DOHH2 (cell line): Measurements from ENCODE around the gene RFX4.

Experiments used
- H3F3A ChIP-seq: fragments of 200-600 bp; sonication (generic), shearing (Covaris generic); 2 replicates; pipeline ENCODE4 v1.6.0; 2016; ENCODE audit warnings: antibody characterized with exemption, mild to moderate bottlenecking; ENCODE audit not compliant: control insufficient read depth, insufficient read depth
- H3K27ac ChIP-seq: fragments of 200-600 bp; sonication (generic); 2 replicates; pipeline ENCODE4 v1.5.1; 2014; ENCODE audit warnings: low read depth, mild to moderate bottlenecking, low read length, moderate library complexity
- H3K27me3 ChIP-seq: fragments of 200-600 bp; sonication (generic); 2 replicates; pipeline ENCODE4 v1.6.1; 2014; ENCODE audit warnings: mild to moderate bottlenecking, low read length, mixed read lengths; ENCODE audit not compliant: control insufficient read depth
- H3K36me3 ChIP-seq: fragments of 200-600 bp; sonication (generic); 2 replicates; pipeline ENCODE4 v1.6.1; 2014; ENCODE audit warnings: mild to moderate bottlenecking, low read length, moderate library complexity, mixed read lengths; ENCODE audit not compliant: control insufficient read depth
- H3K4me1 ChIP-seq: fragments of 200-600 bp; sonication (generic); 2 replicates; pipeline ENCODE4 v1.6.1; 2014; ENCODE audit warnings: mild to moderate bottlenecking, low read length, mixed read lengths; ENCODE audit not compliant: control insufficient read depth
- H3K4me2 ChIP-seq: fragments of 200-600 bp; sonication (generic); 2 replicates; pipeline ENCODE4 v1.6.0; 2014; ENCODE audit warnings: mild to moderate bottlenecking, low read length, moderate library complexity
- H3K4me3 ChIP-seq: fragments of 200-600 bp; sonication (generic); 2 replicates; pipeline ENCODE4 v1.5.1; 2014; ENCODE audit warnings: mild to moderate bottlenecking, low read length, mixed read lengths
- H3K79me2 ChIP-seq: fragments of 200-600 bp; sonication (generic); 2 replicates; pipeline ENCODE4 v1.6.1; 2014; ENCODE audit warnings: mild to moderate bottlenecking, low read length, mixed read lengths; ENCODE audit not compliant: control insufficient read depth
- H3K9me2 ChIP-seq: fragments of 200-600 bp; sonication (generic); replicated peaks from 2 replicates; pipeline ENCODE4 v1.6.1; 2014; ENCODE audit warnings: mild to moderate bottlenecking, low read length, mixed read lengths; ENCODE audit not compliant: control insufficient read depth
- H3K9me3 ChIP-seq: fragments of 200-600 bp; sonication (generic); 2 replicates; pipeline ENCODE4 v1.6.1; 2014; ENCODE audit warnings: antibody characterized with exemption, low read length, mixed read lengths; ENCODE audit not compliant: control insufficient read depth, insufficient read depth
- H4K20me1 ChIP-seq: fragments of 200-600 bp; sonication (generic); 2 replicates; pipeline ENCODE4 v1.6.0; 2014; ENCODE audit warnings: low read depth, mild to moderate bottlenecking, antibody characterized with exemption, low read length, moderate library complexity; ENCODE audit not compliant: control insufficient read depth, insufficient read depth
- EZH2phosphoT487 ChIP-seq: fragments of 200-600 bp; sonication (generic); IDR thresholded peaks from 2 replicates; pipeline ENCODE4 v1.6.1; 2017; ENCODE audit warnings: borderline replicate concordance, mild to moderate bottlenecking, antibody characterized with exemption, low read length, moderate library complexity, mixed read lengths
- TF ChIP-seq, protein P1 (sequence below): fragments of 200-600 bp; sonication (generic); IDR thresholded peaks from one replicate; pipeline ENCODE4 v1.5.1; 2014; ENCODE audit warnings: antibody characterized with exemption, mild to moderate bottlenecking, low read depth, low read length; ENCODE audit not compliant: poor library complexity, severe bottlenecking

Gene RFX4

GRCh38 chr12:106760184-106760531 is 177.4 kb downstream of the RFX4 start:
- Histone ChIP-seq H3K9me2 (no peaks in the 10 kb centered on the region), H3K36me3 (no peaks in the 10 kb centered on the region), H4K20me1 (no peaks in the 10 kb centered on the region), H3K79me2 (peaks cover 8% of the 10 kb centered on the region), H3K27me3 (no peaks in the 10 kb centered on the region), H3K4me2 (peak overlapping the region; percentile 96), H3K4me1 (peaks cover 73% of the 10 kb centered on the region), H3K27ac (peak overlapping the region; percentile 85), H3K9me3 (no peaks in the 10 kb centered on the region), H3K4me3 (peak overlapping the region; percentile 79), H3F3A (peaks cover 5% of the 10 kb centered on the region)
- TF ChIP-seq EZH2phosphoT487: no peak
- TF ChIP-seq, protein P1, sequence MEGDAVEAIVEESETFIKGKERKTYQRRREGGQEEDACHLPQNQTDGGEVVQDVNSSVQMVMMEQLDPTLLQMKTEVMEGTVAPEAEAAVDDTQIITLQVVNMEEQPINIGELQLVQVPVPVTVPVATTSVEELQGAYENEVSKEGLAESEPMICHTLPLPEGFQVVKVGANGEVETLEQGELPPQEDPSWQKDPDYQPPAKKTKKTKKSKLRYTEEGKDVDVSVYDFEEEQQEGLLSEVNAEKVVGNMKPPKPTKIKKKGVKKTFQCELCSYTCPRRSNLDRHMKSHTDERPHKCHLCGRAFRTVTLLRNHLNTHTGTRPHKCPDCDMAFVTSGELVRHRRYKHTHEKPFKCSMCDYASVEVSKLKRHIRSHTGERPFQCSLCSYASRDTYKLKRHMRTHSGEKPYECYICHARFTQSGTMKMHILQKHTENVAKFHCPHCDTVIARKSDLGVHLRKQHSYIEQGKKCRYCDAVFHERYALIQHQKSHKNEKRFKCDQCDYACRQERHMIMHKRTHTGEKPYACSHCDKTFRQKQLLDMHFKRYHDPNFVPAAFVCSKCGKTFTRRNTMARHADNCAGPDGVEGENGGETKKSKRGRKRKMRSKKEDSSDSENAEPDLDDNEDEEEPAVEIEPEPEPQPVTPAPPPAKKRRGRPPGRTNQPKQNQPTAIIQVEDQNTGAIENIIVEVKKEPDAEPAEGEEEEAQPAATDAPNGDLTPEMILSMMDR: no peak

GRCh38 chr12:106764220-106764619 is 181.4 kb downstream of the RFX4 start:
- no peak for TF ChIP-seq EZH2phosphoT487
- TF ChIP-seq, protein P1: no peak
- Histone ChIP-seq H3K4me1 (peaks cover 49% of the 10 kb centered on the region), H3F3A (peaks cover 5% of the 10 kb centered on the region)

GRCh38 chr12:106764738-106765137 is 181.9 kb downstream of the RFX4 start:
- TF ChIP-seq, protein P1: no peak
- no peak for TF ChIP-seq EZH2phosphoT487
- H3F3A ChIP-seq: peaks cover 5% of the 10 kb centered on the region
- H3K27me3 ChIP-seq: peaks cover 15% of the 10 kb centered on the region; the same call in 1 of the 2 replicates
- H3K9me3 ChIP-seq: no peaks in the 10 kb centered on the region
- H3K36me3 ChIP-seq: no peaks in the 10 kb centered on the region
- no peaks in the 10 kb centered on the region for H4K20me1 ChIP-seq
- H3K4me3 ChIP-seq: no peak overlapping the region
- peaks cover 44% of the 10 kb centered on the region for H3K4me1 ChIP-seq
- H3K79me2 ChIP-seq: no peaks in the 10 kb centered on the region
- no peak overlapping the region for H3K27ac ChIP-seq
- H3K4me2 ChIP-seq: no peak overlapping the region
- H3K9me2 ChIP-seq: no peaks in the 10 kb centered on the region

More at GRCh38 chr12:106764220-106764619, 181.4 kb downstream of the RFX4 start:
- no peaks in the 10 kb centered on the region for H3K36me3 ChIP-seq
- no peaks in the 10 kb centered on the region for H4K20me1 ChIP-seq
- no peak overlapping the region for H3K4me2 ChIP-seq
- no peak overlapping the region for H3K27ac ChIP-seq
- H3K4me3 ChIP-seq: no peak overlapping the region
- no peaks in the 10 kb centered on the region for H3K9me3 ChIP-seq
- peaks cover 10% of the 10 kb centered on the region; the same call in 1 of the 2 replicates for H3K27me3 ChIP-seq
- H3K79me2 ChIP-seq: peaks cover 4% of the 10 kb centered on the region
- no peaks in the 10 kb centered on the region for H3K9me2 ChIP-seq
